Sigmoid colon (tissue), 4 donors: ENCODE measurements around the gene GPR18.

Experiments
- EP300 ChIP-seq, 4 donors: sonication (generic); formaldehyde crosslinking; IDR thresholded peaks; one replicate each; pipeline ENCODE4 v1.6.1; 2017; ENCODE audit warnings: antibody characterized with exemption in 4 of 4
- POLR2A ChIP-seq, 2 donors: fragments of 450-650 bp; IDR thresholded peaks; one replicate each; pipeline ENCODE4 v1.6.1; 2016; ENCODE audit warnings: antibody characterized with exemption in 2 of 2, mild to moderate bottlenecking in 2 of 2, moderate library complexity in 2 of 2
- POLR2AphosphoS5 ChIP-seq, 4 donors: sonication (generic); formaldehyde crosslinking; IDR thresholded peaks; one replicate each; pipeline ENCODE4 v1.6.1; 2017; ENCODE audit warnings: antibody characterized with exemption in 4 of 4
- TF ChIP-seq, protein P1 (sequence below), 4 experiments: fragments of 450-650 bp in 3 of 4; fragments of 200-600 bp in 1 of 4; IDR thresholded peaks; one replicate each; pipeline ENCODE4 v1.5.1; 2016 to 2019; ENCODE audit warnings: antibody characterized with exemption in 4 of 4, mild to moderate bottlenecking in 3 of 4, moderate library complexity in 2 of 4

DNA sequence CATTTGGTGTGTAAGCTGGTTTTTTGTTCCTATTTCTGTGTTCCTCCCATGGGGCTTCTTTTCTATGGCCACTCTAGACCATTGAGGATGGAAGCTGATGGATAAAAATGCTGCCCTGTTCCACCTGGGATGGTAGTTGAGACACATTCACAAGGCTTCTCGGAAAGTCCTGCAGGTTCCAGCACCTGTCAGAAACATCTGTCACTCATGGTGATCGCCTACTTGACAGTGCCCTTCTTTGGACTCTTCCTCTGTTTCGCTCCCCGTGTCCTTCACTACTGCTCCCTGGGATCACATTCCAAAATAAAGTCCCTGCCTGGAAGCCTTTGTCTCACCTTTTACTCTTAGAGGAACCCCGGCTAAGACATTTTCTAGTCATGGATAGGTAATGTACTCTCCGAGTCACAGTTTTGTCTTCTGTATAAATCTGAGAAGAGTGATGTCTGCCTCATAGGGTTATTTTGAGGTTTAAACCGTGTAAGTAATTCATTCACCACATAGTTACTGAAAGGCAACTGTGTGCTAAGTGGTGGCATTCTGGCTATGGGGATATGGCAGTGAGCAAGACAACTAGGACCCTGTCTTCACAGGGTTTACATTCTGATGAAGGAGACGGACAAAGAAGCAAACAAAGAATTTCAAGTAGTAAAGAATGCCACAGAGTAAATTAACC is 36.5 kb downstream of the GPR18 start:
- TF ChIP-seq, protein P1, sequence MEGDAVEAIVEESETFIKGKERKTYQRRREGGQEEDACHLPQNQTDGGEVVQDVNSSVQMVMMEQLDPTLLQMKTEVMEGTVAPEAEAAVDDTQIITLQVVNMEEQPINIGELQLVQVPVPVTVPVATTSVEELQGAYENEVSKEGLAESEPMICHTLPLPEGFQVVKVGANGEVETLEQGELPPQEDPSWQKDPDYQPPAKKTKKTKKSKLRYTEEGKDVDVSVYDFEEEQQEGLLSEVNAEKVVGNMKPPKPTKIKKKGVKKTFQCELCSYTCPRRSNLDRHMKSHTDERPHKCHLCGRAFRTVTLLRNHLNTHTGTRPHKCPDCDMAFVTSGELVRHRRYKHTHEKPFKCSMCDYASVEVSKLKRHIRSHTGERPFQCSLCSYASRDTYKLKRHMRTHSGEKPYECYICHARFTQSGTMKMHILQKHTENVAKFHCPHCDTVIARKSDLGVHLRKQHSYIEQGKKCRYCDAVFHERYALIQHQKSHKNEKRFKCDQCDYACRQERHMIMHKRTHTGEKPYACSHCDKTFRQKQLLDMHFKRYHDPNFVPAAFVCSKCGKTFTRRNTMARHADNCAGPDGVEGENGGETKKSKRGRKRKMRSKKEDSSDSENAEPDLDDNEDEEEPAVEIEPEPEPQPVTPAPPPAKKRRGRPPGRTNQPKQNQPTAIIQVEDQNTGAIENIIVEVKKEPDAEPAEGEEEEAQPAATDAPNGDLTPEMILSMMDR (IDR thresholded peaks at IDR 0.05): no peak
- TF ChIP-seq EP300 (IDR thresholded peaks at IDR 0.05): no peak
- TF ChIP-seq POLR2AphosphoS5 (IDR thresholded peaks at IDR 0.05): no peak
- no peak for TF ChIP-seq POLR2A (IDR thresholded peaks at IDR 0.05)
